ENCODE measurements around the gene MINDY4.
A peak's percentile ranks its signal among the peaks of the same experiment; 100 is the strongest.

MINDY4 gene

DNA sequence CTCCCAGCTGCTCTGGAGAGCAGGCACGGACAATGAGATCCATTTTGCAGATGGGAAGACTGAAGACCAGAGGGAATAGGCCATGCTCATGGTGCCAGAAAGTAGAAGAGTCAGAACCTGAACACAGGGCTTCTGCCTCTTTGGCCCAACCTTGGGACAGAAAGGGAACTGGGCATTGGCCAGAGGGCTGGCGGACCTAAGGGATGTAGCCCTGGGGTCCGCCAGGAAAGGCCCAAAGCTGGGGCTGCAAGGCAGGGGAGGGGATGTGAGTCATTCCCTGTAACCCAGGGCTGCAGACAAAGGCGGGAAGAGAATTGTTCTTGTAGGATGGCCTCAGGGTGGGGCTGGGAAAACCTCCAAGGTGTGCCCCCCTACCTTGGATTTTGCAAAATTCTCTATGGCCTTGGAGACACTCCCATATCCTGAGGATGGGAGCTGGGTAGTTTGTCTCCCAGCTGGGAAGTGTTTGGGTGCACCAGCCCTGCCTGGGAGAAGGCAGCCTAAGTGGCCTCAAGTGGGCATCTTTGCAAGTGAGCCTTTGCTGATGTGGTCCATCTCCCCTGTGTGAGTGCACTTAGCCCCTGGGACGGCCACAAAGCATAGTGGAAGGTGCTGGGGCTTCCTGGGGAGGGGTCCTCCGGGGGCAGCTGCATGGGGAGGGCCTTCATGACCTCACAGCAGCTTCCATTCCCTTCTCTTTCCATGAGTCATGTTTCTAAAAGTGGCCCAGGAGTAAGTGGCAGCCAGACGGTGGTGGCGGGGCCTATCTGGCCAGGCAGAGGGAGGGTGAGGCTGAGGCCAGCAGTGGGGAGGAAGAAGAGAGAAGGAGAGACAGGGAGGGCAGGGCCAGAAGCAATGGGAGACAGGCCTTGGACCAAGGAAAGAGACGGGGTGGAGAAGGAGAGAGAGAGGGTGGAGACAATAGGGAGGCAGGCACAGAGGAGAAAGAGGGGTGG, 149.6 kb downstream of the MINDY4 start:
- DNase-seq = peak; percentile 35

DNA sequence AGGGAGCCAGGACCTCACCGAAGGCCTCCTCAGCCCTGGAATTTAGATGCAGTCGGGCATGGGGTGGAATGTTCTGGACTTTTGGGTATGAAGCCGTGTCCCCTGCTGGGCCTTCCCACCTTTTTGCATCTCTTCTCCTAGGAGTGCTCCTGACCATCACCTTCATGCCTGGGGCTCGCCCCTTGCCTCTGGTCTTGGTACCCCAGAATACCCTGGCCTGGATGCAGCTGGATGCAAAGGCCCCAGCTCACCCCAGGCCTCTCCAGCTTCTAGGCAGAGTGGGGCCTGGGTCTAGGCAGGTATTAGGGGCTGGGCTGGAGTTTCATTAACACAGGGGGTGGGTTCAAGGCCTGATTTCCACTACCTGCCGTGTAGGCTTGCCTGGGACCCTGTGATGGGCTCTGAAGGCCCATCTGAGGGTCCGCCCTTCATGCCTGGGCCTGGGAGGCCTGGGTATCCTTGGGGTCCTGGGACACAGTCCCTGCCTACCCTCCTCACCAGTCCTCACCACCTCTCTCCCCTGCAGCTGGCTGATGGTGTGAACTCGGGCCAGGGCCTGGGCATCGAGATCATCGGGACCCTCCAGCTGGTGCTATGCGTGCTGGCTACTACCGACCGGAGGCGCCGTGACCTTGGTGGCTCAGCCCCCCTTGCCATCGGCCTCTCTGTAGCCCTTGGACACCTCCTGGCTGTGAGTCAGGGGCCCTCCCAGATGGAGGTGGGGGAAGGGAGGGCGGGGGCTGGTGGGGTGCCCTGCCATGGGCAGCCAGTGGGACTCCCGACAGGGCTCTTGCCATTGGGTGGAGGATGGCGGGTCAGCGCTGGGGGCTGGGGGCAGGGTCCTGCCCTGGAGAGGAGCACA, 150.6 kb downstream of the MINDY4 start:
- DNase-seq = no peak

DNA sequence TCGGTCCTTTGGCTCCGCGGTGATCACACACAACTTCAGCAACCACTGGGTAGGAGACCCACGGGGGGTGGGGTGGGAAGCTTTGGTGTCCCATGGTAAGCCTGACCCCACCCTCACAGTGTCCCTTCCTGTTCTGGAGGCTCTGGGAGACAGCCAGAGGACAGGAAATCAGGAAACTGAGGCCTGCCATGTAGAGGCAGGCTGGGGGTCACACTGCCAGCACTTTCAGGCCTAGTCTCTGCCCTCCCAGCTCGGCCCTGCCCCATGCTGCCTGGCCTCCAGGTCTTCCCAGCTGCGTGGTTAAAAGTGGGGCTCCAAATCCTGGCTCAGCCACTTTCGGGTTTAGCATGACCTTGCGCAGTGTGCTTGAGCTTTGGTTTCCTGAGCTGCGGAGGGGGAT, 151.4 kb downstream of the MINDY4 start:
- no peak for DNase-seq

DNA sequence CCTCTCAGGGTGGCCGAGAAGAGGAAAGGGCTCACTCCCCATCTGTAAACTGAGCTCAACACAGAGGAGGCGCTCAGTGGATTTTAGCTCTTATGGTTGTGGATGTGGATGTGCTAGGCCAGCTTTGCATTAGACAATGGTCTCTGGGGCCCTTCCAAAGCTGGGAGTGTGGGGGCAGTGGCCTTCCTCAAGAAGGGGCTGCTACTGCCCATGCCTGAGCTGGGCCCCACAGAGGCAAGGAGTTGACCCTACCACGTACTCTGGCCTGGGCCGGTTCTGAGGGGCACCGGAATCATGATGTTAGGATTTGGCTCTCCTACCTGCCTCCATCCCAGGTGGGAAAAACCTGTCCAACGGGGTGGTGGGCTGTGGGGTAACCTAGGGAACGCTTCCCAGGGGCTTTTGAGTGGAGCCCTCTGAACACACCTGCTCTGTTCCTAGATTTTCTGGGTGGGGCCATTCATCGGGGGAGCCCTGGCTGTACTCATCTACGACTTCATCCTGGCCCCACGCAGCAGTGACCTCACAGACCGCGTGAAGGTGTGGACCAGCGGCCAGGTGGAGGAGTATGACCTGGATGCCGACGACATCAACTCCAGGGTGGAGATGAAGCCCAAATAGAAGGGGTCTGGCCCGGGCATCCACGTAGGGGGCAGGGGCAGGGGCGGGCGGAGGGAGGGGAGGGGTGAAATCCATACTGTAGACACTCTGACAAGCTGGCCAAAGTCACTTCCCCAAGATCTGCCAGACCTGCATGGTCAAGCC, 152.0 kb downstream of the MINDY4 start:
- DNase-seq = no peak

DNA sequence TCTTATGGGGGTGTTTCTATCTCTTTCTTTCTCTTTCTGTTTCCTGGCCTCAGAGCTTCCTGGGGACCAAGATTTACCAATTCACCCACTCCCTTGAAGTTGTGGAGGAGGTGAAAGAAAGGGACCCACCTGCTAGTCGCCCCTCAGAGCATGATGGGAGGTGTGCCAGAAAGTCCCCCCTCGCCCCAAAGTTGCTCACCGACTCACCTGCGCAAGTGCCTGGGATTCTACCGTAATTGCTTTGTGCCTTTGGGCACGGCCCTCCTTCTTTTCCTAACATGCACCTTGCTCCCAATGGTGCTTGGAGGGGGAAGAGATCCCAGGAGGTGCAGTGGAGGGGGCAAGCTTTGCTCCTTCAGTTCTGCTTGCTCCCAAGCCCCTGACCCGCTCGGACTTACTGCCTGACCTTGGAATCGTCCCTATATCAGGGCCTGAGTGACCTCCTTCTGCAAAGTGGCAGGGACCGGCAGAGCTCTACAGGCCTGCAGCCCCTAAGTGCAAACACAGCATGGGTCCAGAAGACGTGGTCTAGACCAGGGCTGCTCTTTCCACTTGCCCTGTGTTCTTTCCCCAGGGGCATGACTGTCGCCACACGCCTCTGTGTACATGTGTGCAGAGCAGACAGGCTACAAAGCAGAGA, 152.7 kb downstream of the MINDY4 start:
- no peak for DNase-seq

DNA sequence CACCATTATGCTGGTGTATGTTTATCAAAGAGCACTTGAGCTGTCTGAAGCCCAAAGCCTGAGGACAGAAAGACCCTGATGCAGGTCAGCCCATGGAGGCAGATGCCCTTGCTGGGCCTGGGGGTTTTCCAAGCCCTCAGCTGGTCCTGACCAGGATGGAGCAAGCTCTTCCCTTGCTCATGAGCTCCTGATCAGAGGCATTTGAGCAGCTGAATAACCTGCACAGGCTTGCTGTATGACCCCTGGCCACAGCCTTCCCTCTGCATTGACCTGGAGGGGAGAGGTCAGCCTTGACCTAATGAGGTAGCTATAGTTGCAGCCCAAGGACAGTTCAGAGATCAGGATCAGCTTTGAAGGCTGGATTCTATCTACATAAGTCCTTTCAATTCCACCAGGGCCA, 153.4 kb downstream of the MINDY4 start:
- no peak for DNase-seq

DNA sequence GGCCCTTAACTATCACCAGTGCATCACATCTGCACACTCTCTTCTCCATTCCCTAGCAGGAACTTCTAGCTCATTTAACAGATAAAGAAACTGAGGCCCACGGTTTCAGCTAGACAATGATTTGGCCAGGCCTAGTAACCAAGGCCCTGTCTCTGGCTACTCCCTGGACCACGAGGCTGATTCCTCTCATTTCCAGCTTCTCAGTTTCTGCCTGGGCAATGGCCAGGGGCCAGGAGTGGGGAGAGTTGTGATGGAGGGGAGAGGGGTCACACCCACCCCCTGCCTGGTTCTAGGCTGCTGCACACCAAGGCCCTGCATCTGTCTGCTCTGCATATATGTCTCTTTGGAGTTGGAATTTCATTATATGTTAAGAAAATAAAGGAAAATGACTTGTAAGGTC, 153.9 kb downstream of the MINDY4 start:
- DNase-seq = no peak

DNA sequence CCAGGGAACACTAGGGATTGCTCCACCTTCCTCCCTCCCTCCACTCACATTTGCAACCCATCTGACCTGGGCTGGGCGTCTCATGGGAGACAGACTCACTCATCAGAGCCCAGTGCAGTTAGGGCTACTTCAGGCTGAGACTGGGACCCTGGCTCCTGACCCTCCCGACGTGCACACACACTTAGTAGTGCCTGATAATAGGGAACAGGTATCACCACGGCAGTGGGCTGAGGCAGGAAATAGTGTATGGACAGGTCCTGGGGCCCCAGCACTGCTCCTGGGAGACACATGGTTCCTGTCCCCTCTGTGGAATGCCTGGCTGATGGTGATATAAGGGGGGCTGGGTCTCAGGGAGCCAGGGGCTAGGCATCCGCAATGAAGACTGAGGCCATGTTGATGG, 154.7 kb downstream of the MINDY4 start:
- no peak for DNase-seq

DNA sequence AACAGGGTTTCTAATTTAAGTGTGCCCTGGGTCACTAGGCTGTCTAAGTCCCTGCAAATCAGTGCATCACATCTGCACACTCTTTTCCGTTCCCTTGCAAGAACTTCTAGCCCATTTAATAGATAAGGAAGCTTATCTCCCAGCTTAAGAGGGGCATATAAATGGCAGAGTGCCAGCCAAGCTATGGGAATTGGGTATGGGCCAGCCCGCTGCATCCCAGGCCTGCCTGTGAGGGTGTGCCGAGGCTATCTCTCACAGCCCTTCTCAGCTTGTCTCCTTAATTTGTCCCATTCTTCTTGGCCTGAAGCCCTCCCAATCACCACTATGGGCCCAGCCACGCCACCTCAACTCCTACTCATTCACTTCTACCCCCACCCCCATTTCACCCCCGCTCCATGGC, 155.1 kb downstream of the MINDY4 start:
- no peak for DNase-seq

DNA sequence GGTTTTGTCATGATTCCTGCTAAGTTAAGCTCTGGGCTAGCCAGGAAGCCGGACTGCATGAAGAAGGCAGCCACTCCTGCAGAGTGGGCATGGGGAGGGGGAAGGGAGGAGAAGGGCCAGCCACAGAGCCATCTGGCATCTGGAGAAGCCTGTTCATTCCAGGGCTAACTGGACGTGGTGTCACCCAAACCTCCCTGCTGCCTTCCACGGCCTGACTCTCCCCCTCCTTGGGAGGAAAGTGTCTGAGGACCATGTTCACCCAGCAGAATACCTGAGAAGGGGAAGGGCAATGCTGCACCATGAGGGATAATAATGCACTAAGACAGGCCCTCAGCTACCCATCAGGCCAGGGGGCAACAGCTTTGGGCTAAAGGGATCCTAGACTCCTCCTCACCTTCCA, 155.8 kb downstream of the MINDY4 start:
- DNase-seq = no peak

DNA sequence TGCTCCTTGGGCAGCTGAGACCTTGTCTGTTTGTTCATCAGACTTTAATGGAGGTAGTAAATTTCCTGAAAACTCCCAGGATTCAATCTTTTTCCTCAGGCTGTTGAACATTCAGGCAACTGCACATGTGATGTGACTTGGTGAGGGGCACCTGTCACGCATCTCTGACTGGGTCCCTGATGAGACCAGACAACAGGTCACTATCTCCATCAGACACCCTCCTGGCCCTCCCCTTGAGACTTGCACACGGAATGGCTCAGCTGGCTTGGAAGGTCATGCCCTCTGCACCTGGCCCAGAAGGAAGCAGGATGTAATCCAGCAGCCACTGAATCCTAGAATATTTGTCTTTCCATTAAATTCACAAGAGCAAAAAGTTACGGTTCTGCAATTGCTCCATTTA, 156.3 kb downstream of the MINDY4 start:
- no peak for DNase-seq

DNA sequence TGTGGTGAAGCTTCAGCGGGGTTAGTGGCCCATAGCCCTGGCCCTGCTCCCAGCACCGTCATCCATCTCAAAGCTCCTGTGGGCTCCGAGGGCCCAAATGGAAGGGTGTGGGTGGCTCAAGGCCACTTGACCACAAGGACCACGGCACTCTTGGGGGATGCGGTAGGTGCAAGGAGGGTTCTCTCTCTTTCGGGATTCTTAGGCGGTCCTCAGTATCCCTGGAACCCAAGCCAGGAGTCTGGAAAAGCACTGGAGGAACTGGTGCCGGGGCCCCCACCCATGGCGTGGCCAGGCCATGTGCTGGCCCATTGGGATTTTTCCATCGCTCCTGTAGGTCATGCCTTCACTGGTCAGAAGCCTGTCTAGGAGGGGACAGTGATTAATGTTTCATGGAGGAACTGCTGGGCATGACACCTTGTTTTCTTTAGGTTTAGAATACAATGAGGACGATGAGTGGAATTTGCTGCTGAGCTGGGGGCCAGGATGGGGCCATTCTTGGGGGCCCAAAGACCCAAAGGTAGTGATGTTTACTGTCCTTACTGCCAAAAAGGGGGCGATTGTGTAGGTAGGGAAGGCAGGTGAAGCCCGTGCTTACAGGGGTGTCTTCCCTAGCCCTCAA, 157.1 kb downstream of the MINDY4 start:
- no peak for DNase-seq

DNA sequence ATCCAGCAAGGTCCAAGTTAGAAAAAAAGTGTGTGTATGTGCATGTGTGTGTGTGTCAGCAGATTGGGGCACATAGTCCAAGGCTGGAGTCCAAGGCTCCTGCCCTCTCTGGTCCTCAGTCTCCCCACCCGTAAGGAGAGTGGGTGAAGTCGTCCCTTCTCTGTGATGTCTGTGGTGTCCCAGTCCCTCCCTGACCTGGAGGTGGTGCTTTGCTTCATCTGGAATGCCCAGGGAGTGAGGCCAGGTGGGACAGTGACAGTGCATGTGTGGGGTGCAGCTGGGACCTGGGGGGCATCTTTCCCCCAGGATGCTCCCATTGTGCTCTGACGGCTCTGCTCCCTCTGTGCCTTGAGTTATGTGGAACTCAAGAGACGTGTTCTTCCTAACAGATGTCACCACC, 158.5 kb downstream of the MINDY4 start:
- no peak for DNase-seq

DNA sequence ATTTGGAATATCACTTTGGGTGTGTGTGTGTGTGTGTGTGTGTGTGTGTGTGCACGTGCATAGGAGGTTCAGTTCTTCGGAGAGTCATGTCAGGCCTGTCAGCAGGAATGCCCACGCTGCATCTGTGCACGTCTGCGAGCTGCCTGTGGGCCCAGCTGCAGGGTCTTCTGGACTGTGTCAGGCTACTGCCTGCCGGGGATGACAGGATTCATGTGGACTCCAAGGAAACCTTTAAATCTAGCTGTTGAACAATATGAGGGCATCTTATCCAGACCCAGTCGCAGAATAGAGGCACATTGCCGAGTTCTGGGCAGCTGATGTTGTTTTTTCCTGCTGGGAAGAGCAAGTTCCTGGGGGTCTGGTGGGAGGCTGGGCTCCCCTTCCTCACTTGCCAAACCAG, 159.4 kb downstream of the MINDY4 start:
- no peak for DNase-seq

DNA sequence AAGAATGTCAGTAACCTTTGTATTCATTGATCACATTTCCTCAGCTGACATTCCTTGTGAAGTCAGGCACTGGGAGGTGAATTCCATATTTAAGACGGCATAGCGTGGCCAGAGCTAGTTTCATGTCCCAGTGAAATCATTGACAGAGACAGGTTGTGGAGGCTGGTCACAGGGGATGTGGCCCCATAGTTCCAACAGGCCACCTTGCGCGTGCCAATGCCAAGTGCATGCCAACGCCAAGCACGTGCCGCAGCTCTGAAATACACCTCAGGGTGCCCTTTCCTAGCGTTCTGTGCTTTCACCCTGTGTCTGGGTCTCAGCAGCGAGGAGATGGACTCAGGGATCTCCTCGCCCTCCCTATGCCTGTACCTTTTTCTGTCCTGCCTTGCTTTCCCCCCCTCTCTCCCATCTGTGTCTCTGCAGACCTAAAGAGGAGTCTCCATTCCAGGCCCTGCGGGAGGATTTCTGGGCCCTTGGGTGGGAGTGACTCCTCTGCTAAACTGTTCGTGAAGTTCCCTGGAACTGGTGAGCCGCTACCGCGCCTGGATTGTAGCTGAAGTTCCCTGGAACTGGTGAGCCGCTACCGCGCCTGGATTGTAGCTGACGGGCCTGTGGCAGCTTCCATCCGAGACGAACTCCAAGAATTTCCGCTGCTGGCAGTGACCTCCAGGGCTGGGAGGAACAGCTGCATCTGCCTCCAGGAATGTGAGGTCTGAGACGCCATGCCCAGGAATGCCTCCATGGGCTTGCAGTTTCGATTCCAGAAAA, 160.1 kb downstream of the MINDY4 start:
- no peak for DNase-seq

DNA sequence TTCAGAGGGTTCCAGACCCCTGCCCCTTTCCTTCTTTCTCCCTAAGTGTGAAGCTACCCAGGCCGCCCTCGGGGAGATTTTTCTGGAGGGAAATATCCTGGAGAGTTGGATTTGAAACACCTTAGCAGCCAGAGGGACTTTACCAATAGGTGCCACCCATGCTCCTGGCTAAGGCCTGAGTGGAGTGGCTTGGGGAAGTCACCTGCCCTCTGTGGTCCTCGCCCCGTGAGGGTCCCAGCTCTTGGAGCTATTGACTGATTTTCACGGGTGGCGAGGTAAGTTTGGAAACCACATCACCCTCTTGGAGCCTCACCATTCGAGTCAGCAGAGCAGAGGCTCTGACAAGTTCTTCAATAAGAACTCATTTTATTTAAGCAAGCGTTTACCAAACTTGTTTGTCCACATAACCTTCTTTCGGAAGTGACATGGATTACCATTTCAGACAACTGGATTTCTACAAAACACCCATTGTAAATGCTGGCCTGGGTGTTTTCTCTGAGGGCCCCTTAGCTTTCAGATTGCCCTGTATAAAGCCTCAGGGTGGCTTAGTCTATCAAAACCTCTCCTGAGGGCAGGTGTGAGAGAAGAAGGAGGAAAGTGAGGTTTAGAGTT, 160.8 kb downstream of the MINDY4 start:
- DNase-seq = no peak

DNA sequence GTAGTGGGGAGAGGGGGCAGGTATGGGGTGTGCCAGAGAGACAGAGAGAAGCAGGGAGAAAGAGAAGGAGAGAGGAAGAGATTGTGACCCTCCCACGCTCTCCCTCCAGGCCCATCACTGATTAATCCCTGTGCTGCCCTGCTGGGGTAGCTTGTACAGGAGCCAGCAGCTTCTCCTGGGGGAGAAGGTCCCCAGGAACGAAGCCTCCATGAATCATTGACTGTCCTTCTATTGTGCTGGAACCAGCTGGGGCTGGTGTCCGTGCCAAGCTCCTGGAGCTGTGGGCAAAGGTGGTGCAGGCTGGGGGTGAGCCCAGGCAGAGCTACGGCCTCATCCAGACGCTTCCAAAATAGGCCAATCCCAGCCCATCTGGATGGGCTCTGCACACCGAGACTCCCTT, 161.3 kb downstream of the MINDY4 start:
- no peak for DNase-seq

DNA sequence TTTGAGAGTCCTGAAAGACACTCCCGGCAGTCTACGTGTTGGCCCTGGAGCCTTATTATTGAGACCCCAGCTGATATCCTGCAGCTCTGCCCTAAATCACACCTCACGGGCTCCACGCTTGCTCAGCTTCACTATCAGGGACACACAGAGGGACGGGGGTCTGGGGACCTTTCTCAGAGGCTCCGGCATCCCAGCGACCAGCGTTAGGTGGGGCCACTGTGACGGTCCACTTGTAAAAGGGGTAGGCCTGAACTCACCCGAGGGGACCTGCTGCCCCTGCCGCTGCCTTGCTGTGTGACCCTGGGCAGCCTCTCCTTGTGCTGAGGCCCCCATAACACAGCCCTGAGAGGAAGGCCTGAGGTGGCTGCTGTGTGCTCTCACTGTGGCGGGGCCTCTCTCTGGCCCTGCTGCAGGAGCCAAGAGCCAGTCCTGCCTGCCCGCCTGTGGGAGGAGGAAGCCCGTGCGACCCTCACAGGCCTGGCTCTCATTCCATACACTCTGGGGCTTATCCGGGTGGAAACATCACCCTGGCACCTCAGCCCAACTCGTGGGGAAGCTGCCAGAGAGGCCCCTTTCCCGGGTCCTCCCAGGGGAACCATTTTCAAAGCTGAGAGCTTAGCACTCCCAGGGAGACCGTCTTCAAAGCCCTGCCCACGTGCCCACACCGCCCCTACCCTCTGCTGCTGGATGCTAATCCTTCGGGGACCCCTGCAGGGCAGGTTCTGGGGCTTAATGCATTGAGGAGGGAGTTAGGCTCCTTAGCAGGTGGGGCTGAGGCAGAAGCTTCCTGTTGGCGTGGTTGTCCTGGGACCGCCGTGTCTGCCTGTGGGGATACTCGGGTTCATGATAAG, 162.1 kb downstream of the MINDY4 start:
- DNase-seq = no peak

DNA sequence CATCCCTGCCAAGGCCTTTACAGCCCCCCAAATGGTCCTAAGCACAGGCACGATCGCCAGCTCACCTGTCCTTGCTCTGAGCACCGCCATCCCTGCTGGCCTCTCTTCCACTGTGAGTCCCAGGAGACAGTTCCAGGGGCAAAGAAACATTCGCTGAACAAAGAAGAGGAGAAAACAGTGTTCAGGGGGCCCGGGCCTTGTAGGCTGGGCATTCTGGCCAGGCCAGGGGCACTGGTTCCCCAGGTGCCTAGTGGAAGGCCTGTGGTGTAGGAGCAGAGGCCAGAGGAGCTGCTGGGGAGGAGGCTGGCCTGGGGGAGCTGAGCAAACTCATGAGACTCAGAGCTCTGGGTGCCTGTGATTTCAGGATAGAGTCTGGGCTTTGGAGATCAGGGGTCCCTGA, 163.0 kb downstream of the MINDY4 start:
- DNase-seq = no peak

Measured in NCI-H187 treated with DMSO at 0.1 percent for 48 hours (cell line).